GM19099 (cell line): Measurements from ENCODE around the gene PCA3.

ENCODE experiments used
- POLR2A ChIP-seq: IDR thresholded peaks from 3 replicates; pipeline ENCODE4 v1.6.1; 2011; ENCODE audit warnings: low read depth; ENCODE audit not compliant: insufficient read length; ENCODE audit errors: extremely low read depth

PCA3 gene

DNA sequence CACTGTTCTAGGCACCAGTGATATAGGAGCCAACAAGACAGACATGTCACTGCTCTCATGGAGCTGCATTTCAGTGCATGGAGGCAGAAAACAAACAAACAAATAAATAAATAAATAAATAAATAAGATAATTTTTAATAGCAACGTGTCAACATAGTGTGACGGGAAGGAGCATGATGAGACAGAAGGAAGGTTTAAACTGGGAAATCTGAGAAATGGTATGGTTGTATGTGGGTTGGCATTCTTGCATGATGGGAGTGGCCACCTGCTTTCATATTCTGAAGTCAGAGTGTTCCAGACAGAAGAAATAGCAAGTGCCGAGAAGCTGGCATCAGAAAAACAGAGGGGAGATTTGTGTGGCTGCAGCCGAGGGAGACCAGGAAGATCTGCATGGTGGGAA, at the start of gene PCA3:
PCA3 (plus strand) TSS at position 301 of the 400 bp plus-strand sequence.
- TF ChIP-seq POLR2A = no peak

DNA sequence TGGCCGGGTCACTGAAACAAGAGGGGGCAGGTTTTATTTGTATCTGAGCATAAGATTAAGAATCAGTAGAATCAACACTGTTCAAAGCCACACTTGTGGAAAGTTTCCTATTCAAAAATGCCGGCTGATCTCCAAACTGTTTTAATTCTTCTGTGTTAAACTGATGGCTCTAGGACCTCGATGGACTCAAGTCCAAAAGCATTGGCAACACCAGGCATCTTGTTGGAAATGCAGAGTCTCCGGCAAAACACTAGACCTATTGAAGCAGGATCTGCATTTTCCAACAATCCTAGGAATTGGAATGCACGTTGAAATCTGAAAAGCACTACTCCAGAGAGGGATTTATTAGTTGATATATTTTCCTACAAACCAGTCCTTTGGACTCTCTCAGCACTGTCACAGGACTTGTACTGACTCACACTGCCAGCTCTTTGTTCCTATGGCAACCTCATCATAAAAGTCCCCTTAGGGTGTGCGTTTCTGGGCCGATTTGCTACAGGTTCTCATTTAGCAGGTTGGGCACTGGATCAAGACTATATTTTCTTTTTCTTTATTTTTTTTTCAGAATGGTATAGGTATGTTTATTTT, 48.1 kb upstream of the PCA3 start:
- TF ChIP-seq POLR2A = no peak

DNA sequence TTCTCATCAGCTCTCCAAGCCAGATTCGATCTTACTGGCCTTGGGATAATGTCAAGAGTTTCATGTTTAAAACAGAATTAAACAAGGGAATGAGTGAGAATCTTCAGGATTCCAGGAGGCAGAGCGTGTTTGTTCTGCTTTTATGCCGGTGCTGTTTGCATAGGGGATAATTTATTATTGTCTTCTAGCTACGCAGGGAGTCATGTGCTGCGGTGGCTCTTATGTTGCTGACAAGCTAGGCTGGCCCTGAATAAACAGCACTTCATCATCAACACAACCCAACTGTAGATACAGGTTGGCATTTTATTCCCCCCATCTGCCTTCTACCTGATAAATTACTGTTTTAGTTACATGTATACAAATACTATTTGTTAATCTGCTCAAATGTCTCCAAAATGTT, 47.1 kb upstream of the PCA3 start:
- no peak for TF ChIP-seq POLR2A

DNA sequence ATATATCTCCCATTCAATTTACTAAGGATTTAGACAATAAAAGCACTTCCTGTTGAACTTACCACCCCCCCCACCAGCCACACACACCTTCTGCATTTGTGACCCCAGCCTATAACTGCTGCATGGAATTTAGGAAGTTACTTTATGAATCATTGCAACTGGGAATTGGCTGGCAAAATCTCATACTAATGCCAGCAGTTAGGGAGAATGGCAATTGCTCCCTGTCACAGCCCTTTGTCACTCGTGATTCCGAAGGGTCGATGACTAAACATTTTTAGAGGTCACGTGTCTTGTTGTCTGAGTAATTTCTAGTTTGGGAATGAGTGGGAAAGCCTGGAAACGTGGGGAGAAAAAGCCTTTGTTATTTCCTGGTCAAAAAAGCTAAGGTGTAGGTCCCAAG, 46.6 kb upstream of the PCA3 start:
- TF ChIP-seq POLR2A = no peak

GRCh38 chr9:76718166-76718565, 46.1 kb upstream of the PCA3 start:
- no peak for TF ChIP-seq POLR2A

GRCh38 chr9:76720245-76720644, 44.0 kb upstream of the PCA3 start:
- TF ChIP-seq POLR2A = no peak

DNA sequence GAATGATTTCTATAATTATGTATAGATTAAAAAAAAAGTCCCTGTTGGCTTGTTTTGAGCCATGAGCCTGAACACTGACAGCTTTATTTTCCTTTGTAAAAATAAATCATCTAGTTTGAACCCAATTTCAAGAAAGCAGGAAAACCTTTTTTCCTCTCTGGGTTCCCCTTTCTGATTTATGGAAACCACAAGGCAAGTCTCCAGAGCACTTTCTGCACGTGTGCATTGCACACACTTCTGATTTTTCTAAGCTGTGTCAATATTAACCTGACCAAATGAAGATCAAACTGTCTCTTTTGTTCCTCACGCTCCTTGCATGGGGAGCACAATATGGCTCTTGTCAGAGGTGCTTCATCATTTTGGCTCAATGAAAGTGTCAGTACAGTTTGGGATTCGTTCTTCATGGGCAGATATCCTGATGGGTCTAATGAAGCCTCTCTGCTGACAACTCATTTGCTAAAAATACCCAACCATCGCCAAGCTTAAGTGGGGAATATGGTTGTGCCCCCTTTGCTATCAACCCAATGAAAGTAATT, 39.2 kb upstream of the PCA3 start:
- no peak for TF ChIP-seq POLR2A

- no peak for TF ChIP-seq POLR2A
These were observed 38.4 kb upstream of the PCA3 start for GRCh38 chr9:76725885-76726284.

- TF ChIP-seq POLR2A = no peak
These were observed 35.1 kb upstream of the PCA3 start for GRCh38 chr9:76729116-76729515.

- no peak for TF ChIP-seq POLR2A
These were observed 34.1 kb upstream of the PCA3 start for GRCh38 chr9:76729980-76730737.

GRCh38 chr9:76730801-76731200, 33.4 kb upstream of the PCA3 start:
- no peak for TF ChIP-seq POLR2A

DNA sequence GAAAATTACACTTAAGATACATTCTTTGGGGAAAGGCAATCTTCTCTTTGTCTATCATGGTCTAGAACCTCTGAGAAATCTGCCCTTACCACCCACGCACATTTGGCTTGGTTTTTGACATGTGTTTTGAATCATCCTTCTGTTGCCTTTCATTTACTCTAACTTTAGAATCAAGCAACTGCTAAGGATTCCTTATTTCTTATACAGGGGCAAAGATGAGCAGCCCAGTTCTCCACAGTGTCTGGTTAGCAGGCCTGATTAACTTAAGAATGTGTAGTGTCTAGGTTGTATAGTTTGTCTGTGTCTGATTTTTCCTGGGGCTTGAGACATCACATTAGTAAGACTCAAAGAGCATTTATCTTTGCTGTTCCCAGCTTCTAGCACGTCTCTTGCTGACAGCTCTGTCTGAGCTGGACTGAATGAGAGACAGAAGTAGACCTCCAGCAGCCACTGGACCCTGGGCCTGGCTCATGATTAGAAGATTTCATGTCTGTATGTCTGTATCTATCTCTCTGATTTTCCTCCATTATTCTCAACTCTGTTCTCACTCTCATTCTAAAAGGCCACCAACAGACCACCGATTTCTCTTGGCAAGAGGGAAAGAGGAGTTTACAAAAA, 31.8 kb upstream of the PCA3 start:
- TF ChIP-seq POLR2A = no peak

DNA sequence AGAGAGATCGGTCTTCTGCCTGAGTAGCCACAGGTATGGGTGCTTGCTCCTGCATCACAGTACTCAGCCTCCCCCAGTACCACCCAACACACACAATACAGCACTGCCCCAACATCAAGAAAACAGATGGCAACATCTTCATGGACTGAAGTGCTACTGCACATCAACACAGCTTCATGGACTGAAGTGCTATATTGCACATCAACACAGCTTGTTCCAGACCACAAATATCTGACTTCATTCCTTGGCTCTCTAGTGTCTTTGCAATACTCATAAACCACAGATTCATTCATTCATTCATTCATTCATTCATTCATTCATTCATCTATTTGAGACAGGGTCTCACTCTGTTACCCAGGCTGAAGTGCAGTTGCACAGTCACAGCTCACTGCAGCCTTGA, 31.1 kb upstream of the PCA3 start:
- no peak for TF ChIP-seq POLR2A

DNA sequence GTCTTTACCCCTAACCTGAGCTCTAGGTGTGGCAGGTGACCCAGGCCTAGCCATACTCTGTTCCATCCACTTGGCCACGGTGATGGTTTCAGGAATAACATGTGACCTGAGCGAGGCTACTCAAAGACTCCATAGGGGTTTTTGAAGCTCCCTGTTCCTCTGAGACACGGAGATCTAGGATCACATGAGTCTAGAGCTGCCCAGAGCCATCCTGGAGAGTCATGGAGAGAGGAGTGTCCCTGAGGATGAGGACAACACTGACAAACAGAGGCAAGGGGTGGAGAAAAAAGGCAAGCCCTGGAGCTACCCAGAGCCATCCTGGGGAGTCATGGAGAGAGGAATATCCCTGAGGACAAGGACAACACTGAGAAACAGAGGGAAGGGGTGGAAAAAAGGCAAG, 29.5 kb upstream of the PCA3 start:
- TF ChIP-seq POLR2A = no peak

DNA sequence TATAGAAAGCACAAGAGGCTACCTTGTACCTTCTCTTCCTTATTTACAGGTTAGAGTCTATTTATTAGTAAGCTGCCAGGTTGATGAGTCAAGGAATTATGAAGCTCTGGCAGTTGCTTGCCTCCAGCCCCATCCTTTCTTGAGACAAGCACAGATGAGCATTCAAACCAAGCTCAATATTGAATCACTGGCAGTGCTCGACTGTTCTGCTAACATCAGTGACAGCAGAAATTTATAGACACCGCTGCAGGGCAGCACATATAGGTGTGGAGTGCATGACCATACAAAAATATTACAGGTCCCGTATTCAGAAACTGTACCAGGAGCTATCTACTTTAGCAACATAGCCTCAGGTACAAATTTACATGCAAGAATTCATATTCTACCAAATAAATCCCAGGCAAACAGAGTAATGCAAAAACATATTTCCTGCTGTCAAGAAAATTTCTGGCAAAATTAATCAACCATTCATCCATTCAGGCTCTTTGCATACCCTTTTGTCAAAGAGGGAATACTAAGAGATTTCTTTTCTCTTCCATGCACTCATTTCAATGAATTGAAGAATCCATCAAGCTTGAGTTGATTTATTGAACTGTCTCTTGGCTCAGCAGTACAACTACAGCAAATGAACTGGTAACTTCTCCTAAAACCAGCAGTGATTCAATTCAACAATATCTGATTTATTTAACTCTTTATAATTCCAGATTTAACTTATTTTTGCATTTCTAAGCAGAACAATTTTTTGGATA, 26.9 kb upstream of the PCA3 start:
- no peak for TF ChIP-seq POLR2A
